ENCODE results near the gene RNASE13. TPM values are rescaled to one million over a fixed set of nuclear protein-coding genes. Genes with fewer than 3 reads are reported as not detected.

RNASE13 gene
- total RNA-seq, 4 donors from 2014 or later, result not detected

DNA sequence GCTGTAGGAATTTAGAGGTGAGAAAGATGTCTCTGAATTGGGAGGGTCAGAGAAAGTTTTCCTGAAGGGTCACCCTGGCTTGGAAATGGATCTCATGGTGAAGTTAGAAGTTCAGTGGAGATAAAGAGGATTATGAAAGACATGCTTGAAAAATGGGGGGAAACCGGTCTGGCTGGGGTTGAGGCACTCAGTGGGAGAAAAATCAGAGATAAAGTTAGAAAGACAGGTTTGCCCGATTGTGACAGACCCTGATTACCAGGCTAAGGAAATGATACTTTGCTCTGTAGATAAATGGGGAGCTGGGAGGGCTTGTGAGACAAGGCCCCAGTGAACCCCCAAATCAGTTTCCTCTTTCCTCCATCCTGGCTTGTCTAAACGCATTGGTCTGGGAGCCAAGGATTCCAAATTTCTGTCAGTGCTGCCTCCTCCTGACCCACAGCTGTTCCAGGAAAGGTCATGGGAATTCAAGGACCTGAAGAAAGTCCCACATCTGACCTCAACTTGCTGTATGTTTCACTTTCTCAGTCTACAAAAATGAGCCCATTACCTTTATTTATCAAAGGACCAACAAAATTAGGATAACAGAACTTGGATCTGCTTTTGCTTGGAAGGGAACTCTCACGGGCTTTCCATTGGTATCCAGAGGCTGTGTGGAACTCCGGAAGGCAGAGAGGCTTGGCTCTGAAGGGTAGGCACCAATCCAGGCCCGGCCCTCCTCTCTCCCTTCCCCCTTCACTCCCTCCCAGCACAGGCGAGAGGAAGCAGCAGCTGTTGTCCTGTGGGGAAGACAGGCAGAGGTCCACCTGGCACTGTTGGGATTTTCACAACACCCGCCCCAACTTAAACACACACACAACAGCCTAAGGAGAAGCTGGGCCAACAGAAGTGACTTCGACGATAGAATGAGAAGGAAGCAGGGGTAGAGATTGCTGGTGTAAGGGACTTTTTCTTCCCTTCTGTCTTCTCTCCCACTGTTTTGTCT is 4.1 kb upstream of the RNASE13 start:
- Histone ChIP-seq H3K4me3 (no peak overlapping the region), H3K27me3 (no peaks in the 10 kb centered on the region), H3K4me1 (peaks cover 28 to 35% (median 29%) of the 10 kb centered on the region in 4 donors), H3K9me3 (no peaks in the 10 kb centered on the region), H3K36me3 (no peaks in the 10 kb centered on the region), H3K27ac (peak overlapping the region; percentile 75 to 83 (median 80))
- in situ Hi-C loops (cut with MboI; ENCODE audit: low pct_ligation_motif_present in 1 of 4, low pct_unique_long_range_greater_than_20kb in 1 of 4, low sequenced_read_pairs in 3 of 4) (no loop called here), intact Hi-C loops (cut with DNase I; ENCODE audit: low total_unique reads) (no loop called here)
- 27% methylated on average over 3 to 10 of the region's 10 CpGs for WGBS, 2 donors (ENCODE audit: low coverage in 1 of 2)
- DNase-seq, result peak; percentile 87
- no peak for TF ChIP-seq EP300 (IDR thresholded peaks at IDR 0.05; ENCODE audit: low read depth)
- peak; percentile 34 for TF ChIP-seq POLR2A (IDR thresholded peaks at IDR 0.05)
- TF ChIP-seq POLR2AphosphoS5 (IDR thresholded peaks at IDR 0.05), result peak; percentile 48 to 82 (median 63)

GRCh38 chr14:21037156-21037555 is 2.5 kb upstream of the RNASE13 start:
- Histone ChIP-seq H3K4me1 (peaks cover 18 to 21% (median 19%) of the 10 kb centered on the region in 4 donors), H3K4me3 (no peak overlapping the region), H3K36me3 (no peaks in the 10 kb centered on the region), H3K27me3 (no peaks in the 10 kb centered on the region), H3K27ac (no peak overlapping the region), H3K9me3 (no peaks in the 10 kb centered on the region)
- no peak for DNase-seq
- in situ Hi-C loops (cut with MboI; ENCODE audit: low pct_ligation_motif_present in 1 of 4, low pct_unique_long_range_greater_than_20kb in 1 of 4, low sequenced_read_pairs in 3 of 4), result no loop called here
- 73% methylated on average over 3 of the region's 3 CpGs; no CpG with 5 or more reads in 1 of the 2 donors for WGBS, 2 donors (ENCODE audit: low coverage in 1 of 2)
- intact Hi-C loops (cut with DNase I; ENCODE audit: low total_unique reads), result no loop called here
- TF ChIP-seq POLR2AphosphoS5 (IDR thresholded peaks at IDR 0.05) (no peak), CTCF (IDR thresholded peaks at IDR 0.05) (no peak), POLR2A (IDR thresholded peaks at IDR 0.05) (no peak), EP300 (IDR thresholded peaks at IDR 0.05; ENCODE audit: low read depth) (no peak)

DNA sequence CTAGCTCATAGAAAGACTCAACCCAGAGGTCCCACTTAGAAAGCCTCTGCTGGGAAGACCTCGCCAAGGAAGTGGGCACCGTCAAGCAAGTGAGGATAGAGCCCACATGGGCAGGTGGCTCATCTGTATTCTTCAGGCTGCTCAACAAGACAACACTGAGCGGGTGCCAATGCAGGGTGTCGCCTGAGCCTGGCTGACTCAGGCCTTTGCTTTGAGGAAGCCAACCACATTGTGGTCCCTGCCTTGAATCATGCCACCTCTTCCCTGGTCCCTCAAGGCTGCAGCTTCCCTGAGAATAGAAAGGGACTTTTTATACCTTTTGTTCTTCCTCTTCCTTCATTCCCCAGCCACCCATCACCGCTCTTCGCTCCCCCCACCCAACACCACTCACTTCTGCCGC is 2.1 kb upstream of the RNASE13 start:
- Histone ChIP-seq H3K27ac (no peak overlapping the region), H3K27me3 (no peaks in the 10 kb centered on the region), H3K4me1 (peaks cover 18 to 21% (median 19%) of the 10 kb centered on the region in 4 donors), H3K36me3 (no peaks in the 10 kb centered on the region), H3K9me3 (no peaks in the 10 kb centered on the region), H3K4me3 (no peak overlapping the region)
- DNase-seq, result no peak
- intact Hi-C loops (cut with DNase I; ENCODE audit: low total_unique reads), result no loop called here
- TF ChIP-seq POLR2A (IDR thresholded peaks at IDR 0.05) (no peak), EP300 (IDR thresholded peaks at IDR 0.05; ENCODE audit: low read depth) (no peak), CTCF (IDR thresholded peaks at IDR 0.05) (no peak), POLR2AphosphoS5 (IDR thresholded peaks at IDR 0.05) (no peak)
- in situ Hi-C loops (cut with MboI; ENCODE audit: low pct_ligation_motif_present in 1 of 4, low pct_unique_long_range_greater_than_20kb in 1 of 4, low sequenced_read_pairs in 3 of 4), result no loop called here
- WGBS, 2 donors (ENCODE audit: low coverage in 1 of 2), result 89 to 100% methylated on average over 3 to 7 of the region's 7 CpGs

- Histone ChIP-seq H3K27ac (no peak overlapping the region), H3K36me3 (no peaks in the 10 kb centered on the region), H3K4me1 (peaks cover under 1 to 6% (median 2%) of the 10 kb centered on the region in 4 donors), H3K9me3 (no peaks in the 10 kb centered on the region), H3K4me3 (no peak overlapping the region), H3K27me3 (no peaks in the 10 kb centered on the region)
- DNase-seq, result no peak
- intact Hi-C loops (cut with DNase I; ENCODE audit: low total_unique reads), result no loop called here
- in situ Hi-C loops (cut with MboI; ENCODE audit: low pct_ligation_motif_present in 1 of 4, low pct_unique_long_range_greater_than_20kb in 1 of 4, low sequenced_read_pairs in 3 of 4), result no loop called here
- 90 to 100% methylated on average over 2 to 4 of the region's 4 CpGs for WGBS, 2 donors (ENCODE audit: low coverage in 1 of 2)
- TF ChIP-seq CTCF (IDR thresholded peaks at IDR 0.05) (no peak), POLR2AphosphoS5 (IDR thresholded peaks at IDR 0.05) (no peak), POLR2A (IDR thresholded peaks at IDR 0.05) (no peak), EP300 (IDR thresholded peaks at IDR 0.05; ENCODE audit: low read depth) (no peak)
Observed at GRCh38 chr14:21033133-21033698, 1.4 kb downstream of the RNASE13 start.
